ENCODE data around the gene ZNF578. TPM values are rescaled to one million over a fixed set of nuclear protein-coding genes. Genes with fewer than 3 reads are reported as not detected.

The ZNF578 gene
- total and polyA plus RNA-seq, 9 donors: 1.6 to 8.0 (median 4.0) TPM

Other genes with a start within 250 kb of the ZNF578 start
- gene ZNF766, start 184.0 kb upstream of the ZNF578 start, total RNA-seq: 10 to 100 TPM in 5 of 7 donors, 1 to 10 TPM in 2; 5.2 to 26.4 (median 19.8) TPM
- gene ZNF766, start 184.0 kb upstream of the ZNF578 start, polyA plus RNA-seq: 10 to 100 TPM; 10.1 to 24.3 TPM
- 10 to 100 TPM in 5 of 7 donors, 1 to 10 TPM in 2; 5.1 to 16.8 (median 14.4) TPM for gene ZNF480, start 156.4 kb upstream of the ZNF578 start, total RNA-seq
- gene ZNF480, start 156.4 kb upstream of the ZNF578 start, polyA plus RNA-seq: 1 to 10 TPM; 4.5 to 8.3 TPM
- gene ZNF610, start 117.3 kb upstream of the ZNF578 start, total RNA-seq: 1 to 10 TPM; 3.3 to 9.1 (median 6.5) TPM
- gene ZNF610, start 117.3 kb upstream of the ZNF578 start, polyA plus RNA-seq: 10 to 100 TPM in 1 of 2 donors, 1 to 10 TPM in 1; 5.3 to 11.7 TPM
- 10 to 100 TPM; 18.0 to 32.6 (median 30.3) TPM for gene ZNF880, start 83.6 kb upstream of the ZNF578 start, total RNA-seq
- gene ZNF880, start 83.6 kb upstream of the ZNF578 start, polyA plus RNA-seq: 10 to 100 TPM; 15.6 to 16.2 TPM
- 10 to 100 TPM; 18.7 to 36.6 (median 28.5) TPM for gene ZNF528, start 55.7 kb upstream of the ZNF578 start, total RNA-seq
- gene ZNF528, start 55.7 kb upstream of the ZNF578 start, polyA plus RNA-seq: 10 to 100 TPM; 12.5 to 29.0 TPM
- under 1 TPM; 0.23 to 0.91 (median 0.36) TPM for gene ZNF534, start 24.4 kb upstream of the ZNF578 start, total RNA-seq
- under 1 TPM; 0.16 to 0.17 TPM for gene ZNF534, start 24.4 kb upstream of the ZNF578 start, polyA plus RNA-seq
- 10 to 100 TPM in 6 of 7 donors, 1 to 10 TPM in 1; 8.8 to 26.4 (median 21.7) TPM for gene ZNF808, start 74.1 kb downstream of the ZNF578 start, total RNA-seq
- gene ZNF808, start 74.1 kb downstream of the ZNF578 start, polyA plus RNA-seq: 1 to 10 TPM; 6.0 to 7.5 TPM
- gene ZNF701, start 116.7 kb downstream of the ZNF578 start, total RNA-seq: 10 to 100 TPM in 6 of 7 donors, 1 to 10 TPM in 1; 9.2 to 21.7 (median 15.7) TPM
- 1 to 10 TPM; 7.3 to 7.9 TPM for gene ZNF701, start 116.7 kb downstream of the ZNF578 start, polyA plus RNA-seq
- 10 to 100 TPM; 50.8 to 84.9 (median 59.0) TPM for gene ZNF83, start 184.8 kb downstream of the ZNF578 start, total RNA-seq
- gene ZNF83, start 184.8 kb downstream of the ZNF578 start, polyA plus RNA-seq: 10 to 100 TPM; 65.2 to 66.8 TPM

All from ovary (tissue), 9 donors.